Activated T-cell treated with anti-CD3 and anti-CD28 coated beads, Interleukin-2, amount 50 U/mL, for 72 hours (primary cell): ENCODE measurements around the gene RBM42. TPM values are rescaled to one million over a fixed set of nuclear protein-coding genes. Genes with fewer than 3 reads are reported as not detected.

ENCODE experiments used
- ATAC-seq, 2 donors: fragments of 150-1000 bp; cut with Tn5 transposase; replicated peaks in 1 of 2; 2 replicates each; pipeline ENCODE4 v1.10.0; 2021; ENCODE audit warnings: moderate library complexity in 2 of 2, mild to moderate bottlenecking in 1 of 2
- DNase-seq, 2 donors: peaks; one replicate each; pipeline ENCODE4 v3.0.0; 2021 to 2022; ENCODE audit warnings: mixed read lengths in 1 of 2
- H3K27ac Mint-ChIP-seq: one replicate; pipeline ENCODE4 v1.8.0; 2022; ENCODE audit warnings: mild to moderate bottlenecking, moderate library complexity, mixed read lengths
- H3K27me3 Mint-ChIP-seq: one replicate; pipeline ENCODE4 v1.8.0; 2022; ENCODE audit warnings: low read depth, mixed read lengths
- H3K36me3 Mint-ChIP-seq, 2 donors: one replicate each; pipeline ENCODE4 v1.8.0; 2022; ENCODE audit warnings: mixed read lengths in 2 of 2, mild to moderate bottlenecking in 1 of 2; ENCODE audit not compliant: insufficient read depth in 2 of 2
- H3K4me1 Mint-ChIP-seq: one replicate; pipeline ENCODE4 v1.8.0; 2022; ENCODE audit warnings: low read depth, mixed read lengths
- H3K4me3 Mint-ChIP-seq, 2 donors: one replicate each; pipeline ENCODE4 v1.8.0; 2022; ENCODE audit warnings: mild to moderate bottlenecking in 2 of 2, mixed read lengths in 2 of 2, moderate library complexity in 2 of 2
- H3K9me3 Mint-ChIP-seq, 2 donors: one replicate each; pipeline ENCODE4 v1.8.0; 2022; ENCODE audit warnings: mixed read lengths in 2 of 2
- total RNA-seq, 2 donors: library from RNA; stranded (reverse); gene quantifications; one replicate each; pipeline ENCODE4 v1.2.3, GENCODE V29; 2022

The RBM42 gene
- total RNA-seq, 2 donors from 2014 or later: 105 to 130 TPM

DNA sequence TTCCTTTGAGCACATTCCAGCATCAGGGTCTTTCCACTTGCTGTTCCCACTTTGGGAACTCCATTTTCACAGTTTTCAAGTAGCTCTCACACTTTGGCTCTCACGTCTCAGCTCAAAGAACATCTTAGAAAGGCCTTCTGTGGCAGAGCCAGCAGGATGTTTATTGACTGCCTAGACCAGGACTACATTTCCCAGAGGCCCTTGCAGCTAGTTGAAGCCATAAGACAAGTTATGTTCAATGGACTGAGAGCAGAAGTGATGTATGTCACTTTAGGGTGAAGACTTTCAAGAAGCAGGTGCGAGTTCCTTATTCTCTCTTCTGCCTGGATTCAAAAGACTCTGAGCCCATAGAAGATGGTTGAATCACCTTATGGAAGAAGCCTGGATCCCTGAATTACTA lies 20.6 kb upstream of the RBM42 start:
- ATAC-seq: no peak
- Mint-ChIP-seq H3K27me3 (no peaks in the 10 kb centered on the region), H3K9me3 (peaks cover 7 to 8% of the 10 kb centered on the region in 2 donors), H3K36me3 (peaks cover 10 to 11% of the 10 kb centered on the region in 2 donors), H3K4me1 (peaks cover 20% of the 10 kb centered on the region), H3K4me3 (peak overlapping the region in 1 of 2 donors; percentile 15), H3K27ac (peak overlapping the region; percentile 56)
- DNase-seq: no peak

- peaks cover 11 to 16% of the 10 kb centered on the region in 2 donors for H3K36me3 Mint-ChIP-seq
- peak overlapping the region; percentile 3 for H3K27ac Mint-ChIP-seq
- H3K9me3 Mint-ChIP-seq: peaks cover 7 to 8% of the 10 kb centered on the region in 2 donors
- H3K4me3 Mint-ChIP-seq: peak overlapping the region; percentile 4 to 31
- H3K4me1 Mint-ChIP-seq: peaks cover 27% of the 10 kb centered on the region
- ATAC-seq (peak in 1 of 2 donors; percentile 43), DNase-seq (peak in 1 of 2 donors; percentile 49)
- no peaks in the 10 kb centered on the region for H3K27me3 Mint-ChIP-seq
Measured at GRCh38 chr19:35609851-35610353, 18.9 kb upstream of the RBM42 start.

- no peaks in the 10 kb centered on the region for H3K27me3 Mint-ChIP-seq
- peaks cover 27% of the 10 kb centered on the region for H3K4me1 Mint-ChIP-seq
- peak overlapping the region; percentile 87 to 91 for H3K4me3 Mint-ChIP-seq
- ATAC-seq: no peak
- peaks cover 7 to 8% of the 10 kb centered on the region in 2 donors for H3K9me3 Mint-ChIP-seq
- DNase-seq: no peak
- peak overlapping the region; percentile 45 for H3K27ac Mint-ChIP-seq
- peaks cover 11 to 21% of the 10 kb centered on the region in 2 donors for H3K36me3 Mint-ChIP-seq
Measured at GRCh38 chr19:35612224-35612558, 16.6 kb upstream of the RBM42 start.

- peaks cover 7 to 8% of the 10 kb centered on the region in 2 donors for H3K9me3 Mint-ChIP-seq
- DNase-seq (peak; percentile 95 to 98), ATAC-seq (peak; percentile 97 to 98)
- H3K4me1 Mint-ChIP-seq: peaks cover 27% of the 10 kb centered on the region
- no peaks in the 10 kb centered on the region for H3K27me3 Mint-ChIP-seq
- H3K36me3 Mint-ChIP-seq: peaks cover 9 to 18% of the 10 kb centered on the region in 2 donors
- peak within 1 kb of the TSS; percentile 87 to 91 for H3K4me3 Mint-ChIP-seq
- peak within 1 kb of the TSS; percentile 92 for H3K27ac Mint-ChIP-seq
Measured at GRCh38 chr19:35612559-35613321, 16.1 kb upstream of the RBM42 start, which contains the start of gene HAUS5. Gene HAUS5, plus strand, starts transcription at chr19:35612735. Its CDS starts 60 bp downstream, at chr19:35612795.

GRCh38 chr19:35613574-35613973 lies 15.3 kb upstream of the RBM42 start:
- Mint-ChIP-seq H3K4me1 (peaks cover 27% of the 10 kb centered on the region), H3K27ac (peak overlapping the region; percentile 72), H3K4me3 (peak overlapping the region; percentile 87 to 91), H3K9me3 (peaks cover 2 to 3% of the 10 kb centered on the region in 2 donors), H3K36me3 (peaks cover 4 to 13% of the 10 kb centered on the region in 2 donors), H3K27me3 (no peaks in the 10 kb centered on the region)
- DNase-seq (no peak), ATAC-seq (no peak)

- Mint-ChIP-seq H3K4me3 (no peak overlapping the region), H3K9me3 (no peaks in the 10 kb centered on the region), H3K36me3 (peaks cover 1 to 11% of the 10 kb centered on the region in 2 donors), H3K27me3 (no peaks in the 10 kb centered on the region), H3K4me1 (peaks cover 21% of the 10 kb centered on the region), H3K27ac (no peak overlapping the region)
- ATAC-seq (no peak), DNase-seq (no peak)
Measured at GRCh38 chr19:35615036-35615435, 13.8 kb upstream of the RBM42 start.

- DNase-seq (no peak), ATAC-seq (no peak)
- Mint-ChIP-seq H3K36me3 (peaks cover 6 to 13% of the 10 kb centered on the region in 2 donors), H3K4me3 (no peak overlapping the region), H3K27ac (no peak overlapping the region), H3K27me3 (no peaks in the 10 kb centered on the region), H3K9me3 (no peaks in the 10 kb centered on the region), H3K4me1 (peaks cover 1% of the 10 kb centered on the region)
Measured at GRCh38 chr19:35618857-35619256, 10.0 kb upstream of the RBM42 start.

- Mint-ChIP-seq H3K4me1 (no peaks in the 10 kb centered on the region), H3K4me3 (no peak overlapping the region), H3K9me3 (no peaks in the 10 kb centered on the region), H3K27me3 (no peaks in the 10 kb centered on the region), H3K27ac (no peak overlapping the region), H3K36me3 (peaks cover 6 to 11% of the 10 kb centered on the region in 2 donors)
- ATAC-seq: no peak
- DNase-seq: no peak
Measured at GRCh38 chr19:35619290-35619923, 9.4 kb upstream of the RBM42 start.

- H3K4me1 Mint-ChIP-seq: no peaks in the 10 kb centered on the region
- peaks cover 5 to 7% of the 10 kb centered on the region in 2 donors for H3K36me3 Mint-ChIP-seq
- ATAC-seq (no peak), DNase-seq (no peak)
- no peak overlapping the region for H3K27ac Mint-ChIP-seq
- no peaks in the 10 kb centered on the region for H3K9me3 Mint-ChIP-seq
- no peak overlapping the region for H3K4me3 Mint-ChIP-seq
- H3K27me3 Mint-ChIP-seq: no peaks in the 10 kb centered on the region
Measured at GRCh38 chr19:35620001-35620400, 8.8 kb upstream of the RBM42 start.

DNA sequence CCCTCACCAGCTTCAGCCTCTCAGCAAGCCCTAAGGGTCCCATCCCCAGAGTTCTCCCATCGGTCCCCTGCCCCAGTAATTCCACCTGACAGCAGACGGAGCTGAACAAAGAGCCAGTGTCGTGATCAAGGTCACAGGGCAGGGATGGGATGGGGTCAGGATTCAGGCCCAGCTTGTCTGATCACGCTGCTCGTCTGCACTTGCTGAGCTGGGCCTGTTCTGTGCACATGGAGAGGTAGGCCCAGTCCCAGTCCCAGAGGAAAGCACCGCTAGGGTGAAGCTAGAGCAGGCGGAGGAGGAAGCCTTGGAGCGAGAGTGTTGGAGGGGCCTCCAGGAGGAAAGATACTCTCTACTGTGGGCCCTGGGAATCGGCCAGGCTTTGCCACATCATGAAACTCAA lies 7.1 kb upstream of the RBM42 start:
- Mint-ChIP-seq H3K27ac (no peak overlapping the region), H3K4me1 (no peaks in the 10 kb centered on the region), H3K36me3 (peaks cover 4 to 5% of the 10 kb centered on the region in 2 donors), H3K9me3 (no peaks in the 10 kb centered on the region), H3K4me3 (no peak overlapping the region), H3K27me3 (no peaks in the 10 kb centered on the region)
- ATAC-seq (no peak), DNase-seq (no peak)

GRCh38 chr19:35622750-35623149 lies 6.1 kb upstream of the RBM42 start:
- no peak for DNase-seq
- Mint-ChIP-seq H3K27ac (no peak overlapping the region), H3K36me3 (peaks cover 4 to 5% of the 10 kb centered on the region in 2 donors), H3K4me3 (no peak overlapping the region), H3K27me3 (no peaks in the 10 kb centered on the region), H3K9me3 (no peaks in the 10 kb centered on the region), H3K4me1 (no peaks in the 10 kb centered on the region)
- ATAC-seq: no peak

GRCh38 chr19:35623327-35624010 lies 5.4 kb upstream of the RBM42 start:
- Mint-ChIP-seq H3K27me3 (no peaks in the 10 kb centered on the region), H3K4me3 (no peak overlapping the region), H3K4me1 (peaks cover 6% of the 10 kb centered on the region), H3K36me3 (peaks cover 4 to 5% of the 10 kb centered on the region in 2 donors), H3K27ac (no peak overlapping the region), H3K9me3 (no peaks in the 10 kb centered on the region)
- ATAC-seq (no peak), DNase-seq (no peak)

DNA sequence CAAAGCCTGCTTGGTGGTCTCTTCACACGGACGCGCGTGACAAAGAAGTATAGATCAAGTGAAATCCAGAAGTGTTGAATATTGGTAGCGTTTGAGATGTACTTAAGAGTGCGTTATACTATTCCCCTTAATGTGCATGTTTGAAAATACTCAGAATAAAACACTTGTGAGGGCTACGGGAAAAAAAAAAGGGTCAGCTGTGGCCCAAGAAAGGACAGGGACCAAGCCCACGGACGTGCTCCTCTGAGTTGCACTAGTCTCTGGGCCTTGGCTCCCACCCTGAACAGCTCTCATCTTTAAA lies 622 bp upstream of the RBM42 start:
- H3K4me1 Mint-ChIP-seq: peaks cover 16% of the 10 kb centered on the region
- H3K9me3 Mint-ChIP-seq: no peaks in the 10 kb centered on the region
- no peaks in the 10 kb centered on the region for H3K27me3 Mint-ChIP-seq
- DNase-seq: no peak
- peaks cover 8 to 20% of the 10 kb centered on the region in 2 donors for H3K36me3 Mint-ChIP-seq
- H3K4me3 Mint-ChIP-seq: peak overlapping the region; percentile 94 to 96
- no peak for ATAC-seq
- H3K27ac Mint-ChIP-seq: peak overlapping the region; percentile 95
